Measurements from ENCODE around the gene PKIB. TPM values are rescaled to one million over a fixed set of nuclear protein-coding genes. Genes with fewer than 3 reads are reported as not detected.

Gene PKIB
- total and polyA plus RNA-seq, 3 donors from 2014 or later, result 1.4 to 5.0 (median 3.3) TPM

DNA sequence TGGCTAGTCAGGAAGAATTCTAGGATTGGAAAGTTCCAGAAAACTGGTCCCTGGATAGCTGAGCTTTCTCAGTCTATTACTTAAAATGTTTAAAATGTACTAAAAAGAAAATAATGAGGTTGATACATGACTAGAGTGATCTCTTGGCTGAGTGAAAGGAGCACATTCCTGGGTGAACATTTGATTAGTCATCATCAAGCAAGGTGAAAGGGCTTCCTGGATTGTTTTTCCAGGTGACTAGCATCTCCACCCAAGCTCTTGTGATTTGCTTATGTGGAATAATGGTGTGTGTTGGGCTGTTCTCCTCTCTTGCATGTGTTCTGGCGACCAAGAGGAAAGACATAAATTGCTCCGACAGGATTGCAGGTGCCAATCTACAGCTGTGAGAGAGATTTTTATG is 42.9 kb downstream of the PKIB start:
- intact Hi-C loops (cut with DNase I; ENCODE audit: low total_unique reads), result no loop called here
- H3K9me3 ChIP-seq, result no peaks in the 10 kb centered on the region
- no peaks in the 10 kb centered on the region for H3K27me3 ChIP-seq
- 63 to 80% methylated on average over 2 of the region's 2 CpGs for WGBS, 2 donors
- H3K4me1 ChIP-seq, result no peaks in the 10 kb centered on the region
- no peak for DNase-seq
- no peak overlapping the region for H3K27ac ChIP-seq
- H3K4me3 ChIP-seq, result no peak overlapping the region
- TF ChIP-seq, protein P1, sequence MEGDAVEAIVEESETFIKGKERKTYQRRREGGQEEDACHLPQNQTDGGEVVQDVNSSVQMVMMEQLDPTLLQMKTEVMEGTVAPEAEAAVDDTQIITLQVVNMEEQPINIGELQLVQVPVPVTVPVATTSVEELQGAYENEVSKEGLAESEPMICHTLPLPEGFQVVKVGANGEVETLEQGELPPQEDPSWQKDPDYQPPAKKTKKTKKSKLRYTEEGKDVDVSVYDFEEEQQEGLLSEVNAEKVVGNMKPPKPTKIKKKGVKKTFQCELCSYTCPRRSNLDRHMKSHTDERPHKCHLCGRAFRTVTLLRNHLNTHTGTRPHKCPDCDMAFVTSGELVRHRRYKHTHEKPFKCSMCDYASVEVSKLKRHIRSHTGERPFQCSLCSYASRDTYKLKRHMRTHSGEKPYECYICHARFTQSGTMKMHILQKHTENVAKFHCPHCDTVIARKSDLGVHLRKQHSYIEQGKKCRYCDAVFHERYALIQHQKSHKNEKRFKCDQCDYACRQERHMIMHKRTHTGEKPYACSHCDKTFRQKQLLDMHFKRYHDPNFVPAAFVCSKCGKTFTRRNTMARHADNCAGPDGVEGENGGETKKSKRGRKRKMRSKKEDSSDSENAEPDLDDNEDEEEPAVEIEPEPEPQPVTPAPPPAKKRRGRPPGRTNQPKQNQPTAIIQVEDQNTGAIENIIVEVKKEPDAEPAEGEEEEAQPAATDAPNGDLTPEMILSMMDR (IDR thresholded peaks at IDR 0.05), result no peak
- no peak for TF ChIP-seq POLR2A (IDR thresholded peaks at IDR 0.05)
- H3K36me3 ChIP-seq (ENCODE audit: low read depth, missing control alignments), result no peaks in the 10 kb centered on the region

DNA sequence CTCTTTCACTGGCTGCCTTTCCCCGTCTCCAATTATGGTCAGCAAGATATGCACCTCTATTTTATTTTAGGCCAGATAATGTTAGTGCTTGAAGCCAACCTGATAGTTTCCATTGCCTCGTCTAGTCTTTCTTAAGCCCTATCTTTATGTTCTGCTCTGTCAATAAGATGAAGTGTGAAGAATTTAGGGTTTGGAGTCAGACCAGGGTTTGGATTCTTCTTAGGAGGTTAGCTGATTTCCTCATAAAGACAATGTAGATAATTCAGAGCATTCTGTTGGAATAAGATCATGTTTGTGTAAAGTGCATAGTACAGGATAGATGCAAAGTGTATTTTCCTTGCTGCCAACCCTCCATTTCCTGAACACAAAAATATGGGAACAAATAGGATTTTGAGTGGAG is 43.8 kb downstream of the PKIB start:
- no peak overlapping the region for H3K27ac ChIP-seq
- H3K36me3 ChIP-seq (ENCODE audit: low read depth, missing control alignments), result no peaks in the 10 kb centered on the region
- H3K27me3 ChIP-seq, result no peaks in the 10 kb centered on the region
- DNase-seq, result no peak
- 74 to 79% methylated on average over 2 of the region's 2 CpGs for WGBS, 2 donors
- intact Hi-C loops (cut with DNase I; ENCODE audit: low total_unique reads), result no loop called here
- no peaks in the 10 kb centered on the region for H3K4me1 ChIP-seq
- no peak overlapping the region for H3K4me3 ChIP-seq
- H3K9me3 ChIP-seq, result no peaks in the 10 kb centered on the region
- TF ChIP-seq, protein P1 (IDR thresholded peaks at IDR 0.05), result no peak
- TF ChIP-seq POLR2A (IDR thresholded peaks at IDR 0.05), result no peak

DNA sequence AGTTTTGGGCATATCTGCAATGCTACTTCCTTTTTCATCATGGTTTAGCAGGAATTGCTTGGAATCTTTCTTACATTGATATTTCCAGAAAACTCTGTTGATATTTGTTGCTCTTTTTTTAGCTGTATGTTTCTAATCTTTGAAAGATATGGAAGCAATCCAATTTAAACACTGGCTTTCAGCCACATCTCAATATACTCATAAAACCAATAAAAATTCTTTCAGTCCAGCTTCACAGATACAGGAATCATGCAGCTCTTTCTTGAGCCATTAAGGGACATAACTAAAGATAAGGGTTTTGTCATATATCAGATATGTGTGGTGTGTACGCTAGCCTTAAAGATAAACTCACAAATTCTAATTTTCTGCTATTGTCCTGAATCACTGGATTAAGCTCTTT is 47.4 kb downstream of the PKIB start:
- H3K36me3 ChIP-seq (ENCODE audit: low read depth, missing control alignments), result no peaks in the 10 kb centered on the region
- H3K4me1 ChIP-seq, result no peaks in the 10 kb centered on the region
- no peak for TF ChIP-seq POLR2A (IDR thresholded peaks at IDR 0.05)
- TF ChIP-seq, protein P1 (IDR thresholded peaks at IDR 0.05), result no peak
- intact Hi-C loops (cut with DNase I; ENCODE audit: low total_unique reads), result no loop called here
- no peaks in the 10 kb centered on the region for H3K9me3 ChIP-seq
- H3K27ac ChIP-seq, result no peak overlapping the region
- no peak for DNase-seq
- 45 to 56% methylated on average over 1 of the region's 1 CpG for WGBS, 2 donors
- no peak overlapping the region for H3K4me3 ChIP-seq
- no peaks in the 10 kb centered on the region for H3K27me3 ChIP-seq

DNA sequence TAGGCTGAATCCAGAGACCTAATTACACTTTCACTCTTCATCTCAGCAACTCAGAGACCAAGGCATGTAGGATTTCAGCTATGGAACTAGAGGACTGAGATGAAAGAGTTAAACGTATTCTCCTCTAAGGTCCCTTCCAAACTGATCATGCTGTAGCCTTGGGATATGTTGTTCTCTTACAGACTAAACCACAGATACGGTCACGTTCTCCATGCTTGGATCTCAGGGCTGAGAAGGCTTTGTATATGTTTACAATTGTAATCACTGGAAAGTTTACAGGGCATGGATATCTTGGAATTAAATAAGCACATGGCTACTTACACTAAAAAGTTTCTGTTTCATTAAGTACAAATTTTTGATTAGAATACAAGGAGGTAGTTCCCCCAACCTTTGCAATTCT is 50.1 kb downstream of the PKIB start:
- Histone ChIP-seq H3K36me3 (ENCODE audit: low read depth, missing control alignments) (no peaks in the 10 kb centered on the region), H3K27me3 (no peaks in the 10 kb centered on the region), H3K4me3 (no peak overlapping the region), H3K9me3 (no peaks in the 10 kb centered on the region), H3K4me1 (no peaks in the 10 kb centered on the region), H3K27ac (no peak overlapping the region)
- DNase-seq, result no peak
- intact Hi-C loops (cut with DNase I; ENCODE audit: low total_unique reads), result no loop called here
- WGBS, 2 donors, result 63 to 77% methylated on average over 3 of the region's 3 CpGs
- TF ChIP-seq POLR2A (IDR thresholded peaks at IDR 0.05), result no peak
- TF ChIP-seq, protein P1 (IDR thresholded peaks at IDR 0.05), result no peak

DNA sequence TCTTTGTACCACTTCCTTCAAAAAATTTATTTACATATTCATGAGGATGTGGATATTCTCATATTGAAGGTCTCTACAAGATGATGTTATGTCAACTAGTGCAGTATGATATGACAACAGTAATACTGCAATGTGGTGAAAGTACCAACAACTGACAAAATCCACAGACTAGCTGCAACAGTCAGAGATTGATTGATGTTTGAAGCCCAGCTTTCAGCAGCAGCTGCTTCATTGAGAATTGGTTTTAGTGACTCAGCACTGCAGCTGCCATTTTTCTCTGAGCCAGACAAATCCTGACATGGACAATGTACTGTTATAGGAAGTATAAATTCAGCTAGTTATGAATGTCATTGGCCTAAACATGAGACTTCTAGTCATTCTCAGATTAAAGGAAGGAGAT is 53.8 kb downstream of the PKIB start:
- Histone ChIP-seq H3K9me3 (no peaks in the 10 kb centered on the region), H3K4me3 (no peak overlapping the region), H3K36me3 (ENCODE audit: low read depth, missing control alignments) (no peaks in the 10 kb centered on the region), H3K27ac (no peak overlapping the region), H3K27me3 (no peaks in the 10 kb centered on the region), H3K4me1 (no peaks in the 10 kb centered on the region)
- no peak for TF ChIP-seq POLR2A (IDR thresholded peaks at IDR 0.05)
- TF ChIP-seq, protein P1 (IDR thresholded peaks at IDR 0.05), result no peak
- no peak for DNase-seq
- intact Hi-C loops (cut with DNase I; ENCODE audit: low total_unique reads), result no loop called here

Data from testis (tissue), 3 donors.